Stimulated activated CD4-positive, alpha-beta T cell treated with anti-CD3 and anti-CD28 coated beads, Interleukin-1b, Interleukin-23, amount 100 ng/mL, for 4 hours (primary cell): Measurements from ENCODE around the gene UST.
"Not testable (repeated sequence)": the region's sequence is repeated elsewhere in the genome, so short reads cannot be mapped to it uniquely, and the experiment has no call there.

Experiments
- DNase-seq, 2 donors: peaks; one replicate each; pipeline ENCODE4 v3.0.0-alpha.2; 2020; ENCODE audit warnings: low read depth in 2 of 2

The UST gene

DNA sequence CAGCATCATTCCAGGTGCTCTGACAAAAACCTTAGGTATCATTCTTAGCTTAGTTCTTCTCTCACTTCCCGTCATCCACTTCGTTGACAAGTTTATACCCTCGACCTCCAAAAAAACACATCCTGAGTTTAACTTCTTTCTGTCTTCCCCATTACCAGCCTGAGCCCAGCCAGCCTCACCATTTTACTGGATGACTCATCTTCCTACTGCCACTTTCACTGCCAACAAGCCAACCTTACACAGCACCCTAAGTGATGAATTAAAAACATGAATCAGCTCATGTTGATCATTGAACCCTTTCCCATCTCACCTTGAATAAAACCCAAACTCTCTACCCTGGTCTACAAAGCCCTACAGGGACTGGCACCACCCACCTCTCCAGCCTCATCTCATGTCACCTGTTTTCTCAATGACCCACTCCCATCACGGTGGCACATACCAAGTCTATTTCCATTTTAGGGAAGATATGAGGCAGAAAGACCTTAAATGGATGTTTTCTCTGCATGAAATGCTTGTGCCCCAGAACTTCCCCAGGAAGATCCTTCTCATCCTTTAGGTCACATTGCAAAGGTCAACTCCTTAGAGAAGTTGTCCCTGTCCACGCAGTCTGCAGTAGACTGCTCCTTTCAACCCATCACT, 9.9 kb upstream of the UST start:
- DNase-seq: no peak

DNA sequence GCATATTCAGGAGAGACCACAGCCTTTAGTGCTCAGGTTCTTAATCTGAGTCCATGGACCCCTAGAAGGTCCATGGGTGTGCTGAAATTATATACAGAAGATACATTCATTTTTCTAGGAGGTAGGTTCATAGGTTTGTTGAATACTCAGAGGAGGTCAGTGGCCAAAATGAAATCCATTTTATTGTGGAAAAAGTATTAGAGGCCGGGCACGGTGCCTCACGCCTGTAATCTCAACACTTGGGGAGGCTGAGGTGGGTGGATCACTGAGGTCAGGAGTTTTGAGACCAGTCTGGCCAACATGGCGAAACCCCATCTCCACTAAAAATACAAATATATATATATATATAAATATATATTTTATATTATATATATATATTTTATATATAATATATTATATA, 9.0 kb upstream of the UST start:
- no peak for DNase-seq

DNA sequence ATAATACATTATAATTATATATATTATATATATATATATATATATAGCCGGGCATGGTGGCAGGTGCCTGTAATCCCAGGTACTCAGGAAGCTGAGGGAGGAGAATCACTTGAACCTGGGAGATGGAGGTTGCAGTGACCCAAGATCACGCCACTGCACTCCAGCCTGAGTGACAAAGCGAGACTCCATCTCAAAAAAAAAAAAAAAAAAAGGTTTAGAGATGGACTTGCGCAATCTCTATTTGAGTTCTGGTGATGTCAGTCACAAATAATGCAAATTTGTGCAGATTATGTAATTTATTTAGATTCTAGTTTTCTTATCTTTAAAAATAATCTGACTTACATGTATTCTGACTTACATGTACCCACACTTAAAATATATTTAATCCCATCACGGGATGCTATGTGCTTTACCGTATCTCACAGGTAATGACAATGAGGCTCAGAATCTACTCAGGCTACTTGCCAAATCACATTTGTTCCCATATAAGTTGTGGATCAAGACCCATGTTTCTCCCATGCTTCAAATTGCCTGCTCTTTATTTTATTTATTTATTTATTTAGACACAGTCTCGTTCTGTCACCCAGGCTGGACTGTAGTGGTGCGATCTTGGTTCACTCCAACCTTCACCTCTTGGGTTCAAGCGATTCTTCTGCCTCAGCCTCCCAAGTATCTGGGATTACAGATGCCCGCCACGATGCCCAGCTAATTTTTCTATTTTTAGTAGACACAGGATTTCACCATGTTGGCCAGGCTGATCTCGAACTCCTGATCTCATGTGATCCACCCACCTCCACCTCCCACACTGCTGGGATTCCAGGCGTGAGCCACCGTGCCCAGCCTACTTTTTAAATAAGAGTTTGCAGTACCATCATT, 7.6 kb upstream of the UST start:
- no peak for DNase-seq

DNA sequence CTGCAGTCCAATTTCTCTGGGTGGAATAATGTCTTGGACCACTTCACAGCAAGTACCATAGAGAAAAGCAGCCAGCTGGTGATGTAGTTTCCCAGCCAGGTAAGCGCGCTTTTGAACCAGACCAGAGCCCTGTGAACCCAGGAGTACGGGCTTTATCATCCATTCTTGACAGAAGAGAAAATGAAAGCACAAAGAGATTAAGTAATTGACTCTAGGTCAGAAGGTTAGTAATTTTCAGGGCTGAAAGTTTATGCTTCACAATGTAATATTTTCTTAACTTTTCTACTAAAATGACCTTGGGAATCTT, 7.1 kb upstream of the UST start:
- DNase-seq: no peak

DNA sequence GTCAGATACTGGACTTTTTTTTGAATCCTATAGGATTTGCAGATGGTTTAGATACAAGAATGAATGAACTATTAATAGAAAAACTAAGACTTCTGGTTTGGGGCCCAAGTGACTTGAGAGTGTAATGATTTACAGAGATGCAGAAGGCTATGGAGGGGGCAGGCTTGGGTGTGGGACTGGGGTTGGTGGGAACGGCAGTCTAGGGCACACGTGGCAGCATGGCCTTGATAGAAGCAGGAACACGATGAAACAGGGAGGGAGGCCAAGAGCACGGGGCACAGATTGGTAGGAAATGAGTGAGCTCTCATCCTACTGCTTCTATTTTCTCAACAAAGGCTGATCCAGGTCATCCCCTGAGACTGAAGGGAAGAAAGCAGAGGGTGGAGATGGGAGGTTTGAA, 3.4 kb upstream of the UST start:
- no peak for DNase-seq

DNA sequence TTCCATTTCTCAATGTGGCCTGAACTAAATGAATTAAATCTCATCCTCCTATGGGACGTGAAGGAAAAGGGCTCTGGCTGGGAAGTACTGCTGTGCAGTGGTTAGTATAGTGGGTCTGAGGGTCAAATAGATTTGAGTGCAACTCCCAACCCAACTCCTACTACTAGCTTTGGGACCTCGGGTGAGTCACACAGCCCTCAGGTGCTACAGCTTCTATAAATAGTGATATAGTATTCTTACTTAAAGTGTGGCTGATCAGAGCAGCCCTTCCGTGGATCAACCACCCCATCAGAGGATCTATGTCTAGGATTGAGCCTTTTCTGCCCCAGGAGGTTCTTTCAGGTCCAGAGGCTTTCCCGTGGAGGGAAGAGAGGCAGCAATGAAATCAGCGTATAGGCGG, 904 bp upstream of the UST start:
- no peak for DNase-seq

DNA sequence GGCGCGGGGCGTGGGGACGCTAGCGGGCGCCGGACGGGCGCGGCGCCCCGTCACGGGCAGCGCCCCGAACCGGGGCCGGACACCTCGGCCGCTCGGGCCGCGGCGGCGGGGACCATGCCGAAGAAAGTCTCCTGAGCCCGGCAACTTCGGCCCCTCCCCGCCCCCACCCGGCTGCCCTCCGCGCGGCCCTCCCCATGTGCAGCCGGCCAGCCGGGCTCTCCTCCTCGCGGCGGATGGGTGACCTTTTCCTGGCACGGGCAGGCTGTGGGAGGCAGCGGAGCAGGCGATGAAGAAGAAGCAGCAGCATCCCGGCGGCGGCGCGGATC, 278 bp downstream of the UST start:
- no peak for DNase-seq

DNA sequence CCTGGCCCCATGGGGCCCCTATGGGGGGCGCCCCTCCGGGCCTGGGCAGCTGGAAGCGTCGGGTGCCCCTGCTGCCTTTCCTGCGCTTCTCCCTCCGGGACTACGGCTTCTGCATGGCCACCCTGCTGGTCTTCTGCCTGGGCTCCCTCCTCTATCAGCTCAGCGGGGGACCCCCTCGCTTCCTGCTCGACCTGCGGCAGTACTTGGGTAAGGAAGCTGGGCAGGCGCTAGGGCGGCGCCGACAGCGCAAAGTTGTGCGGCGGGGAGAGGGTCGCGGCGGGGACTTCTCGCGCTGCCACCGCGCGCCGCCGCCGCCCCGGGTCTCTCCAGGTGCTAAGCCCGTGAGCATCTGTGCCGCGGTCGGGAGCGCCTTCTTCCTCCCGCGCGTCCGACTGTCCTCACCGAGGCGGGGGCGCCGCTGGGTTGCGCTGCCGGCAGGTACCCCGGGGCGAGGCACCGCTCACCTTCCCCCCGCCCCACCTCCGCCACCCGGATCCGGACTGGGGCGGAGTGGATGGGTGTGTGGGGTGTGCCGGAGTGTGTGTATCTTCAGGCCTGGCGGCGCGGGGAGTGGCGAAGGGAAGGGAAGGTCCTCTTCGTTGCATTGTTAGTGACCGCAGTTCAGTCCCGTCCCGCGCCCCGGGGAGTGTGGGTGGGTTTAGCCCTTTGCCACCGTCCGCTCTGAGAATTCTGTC, 788 bp downstream of the UST start:
- peak in 1 of 2 donors; percentile 34 for DNase-seq

DNA sequence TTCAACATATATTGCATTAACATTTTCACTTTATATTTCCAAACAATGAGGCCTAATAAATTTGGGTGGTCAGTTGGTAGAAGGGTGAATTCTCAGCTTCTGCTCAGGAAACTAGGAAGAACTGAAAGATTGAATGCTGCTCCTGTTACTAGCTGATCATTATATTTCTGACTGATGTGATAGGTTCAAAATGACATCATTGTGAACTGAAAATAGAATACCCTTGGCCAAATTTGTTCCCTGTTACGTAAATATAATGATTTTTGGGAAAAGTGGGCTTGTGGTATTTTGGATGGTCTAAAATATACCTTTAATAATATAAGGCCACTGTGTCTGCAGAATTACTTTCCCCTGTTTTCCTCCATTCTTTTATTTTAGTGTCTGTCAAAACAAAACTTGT, 2.8 kb downstream of the UST start:
- no peak for DNase-seq

DNA sequence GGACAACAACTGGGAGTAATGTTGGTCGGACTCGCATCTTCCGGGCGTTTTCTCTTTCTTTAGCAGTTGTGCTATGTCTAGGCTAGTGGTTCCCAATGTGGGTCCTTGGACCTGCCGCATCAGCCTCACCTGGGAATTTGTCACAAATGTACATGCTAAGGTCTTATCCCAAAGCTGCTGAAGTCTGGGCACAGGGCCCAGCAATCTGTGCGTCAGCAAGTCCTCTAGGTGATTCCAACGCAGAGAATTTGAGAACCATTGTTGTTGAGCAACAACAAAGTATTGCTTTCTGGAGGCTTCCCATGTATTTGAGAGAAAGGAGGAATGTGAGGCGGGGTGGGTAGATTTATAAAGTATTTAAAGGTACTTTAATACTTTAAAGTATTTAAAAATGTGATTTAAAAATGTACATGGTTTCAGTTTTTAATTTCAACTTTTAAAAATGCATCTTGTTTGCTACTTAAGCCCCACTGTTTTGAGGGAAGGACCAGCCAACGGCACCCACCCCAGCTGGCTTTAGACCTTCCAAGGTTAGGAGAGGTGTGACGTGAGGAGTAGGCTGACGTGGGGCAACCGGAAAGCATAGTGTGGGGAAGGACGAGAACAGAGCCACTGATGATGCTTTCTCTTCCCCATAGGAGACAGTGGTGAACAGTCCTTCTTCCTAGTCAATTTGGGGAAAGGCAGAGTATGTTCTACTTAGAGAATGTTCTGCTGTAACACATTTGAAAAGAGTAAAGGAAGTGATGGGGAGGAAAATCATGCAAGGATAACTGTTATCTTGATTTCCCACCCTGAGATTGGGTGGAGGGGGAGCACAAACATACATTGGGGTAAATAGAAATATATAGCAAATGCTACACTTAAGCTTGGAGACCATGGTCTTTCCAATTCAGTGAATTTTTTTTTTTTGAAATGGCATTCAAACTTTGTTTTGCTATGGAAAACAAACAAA, 4.3 kb downstream of the UST start:
- DNase-seq: no peak

DNA sequence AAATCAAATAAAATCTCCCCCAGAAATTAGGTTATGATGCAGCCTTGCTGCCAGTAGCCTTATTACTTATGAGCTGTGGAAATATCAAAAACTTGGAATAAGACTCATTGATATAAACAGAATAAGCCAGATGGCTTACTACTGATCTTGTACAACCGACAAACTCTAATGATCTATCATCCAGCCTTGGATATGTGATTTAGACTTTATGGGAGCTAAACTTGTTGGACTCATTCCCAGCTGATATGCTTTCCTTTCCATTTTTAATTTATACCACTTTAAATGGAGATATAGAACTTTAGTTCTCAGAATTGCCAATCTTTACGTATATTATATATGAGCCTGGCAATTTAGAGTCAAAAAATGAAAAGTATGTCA, 5.0 kb downstream of the UST start:
- no peak for DNase-seq

DNA sequence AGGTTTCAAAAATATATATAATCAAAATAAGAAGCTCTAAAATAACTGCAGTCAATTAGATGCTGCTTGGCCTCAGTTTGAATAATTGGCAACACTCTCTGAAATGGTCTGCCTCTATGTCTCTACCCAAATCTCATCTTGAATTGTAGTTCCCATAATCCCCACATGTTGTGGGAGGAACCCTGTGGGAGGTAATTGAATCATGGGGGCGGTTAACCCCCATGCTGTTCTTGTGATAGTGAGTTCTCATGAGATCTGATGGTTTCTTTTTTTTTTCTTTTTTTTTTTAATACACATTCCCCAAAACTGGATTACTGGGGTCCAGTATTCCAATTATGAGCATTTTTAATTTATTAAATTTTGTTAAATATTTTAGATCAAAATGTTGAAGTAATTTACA, 8.5 kb downstream of the UST start:
- not testable (repeated sequence) for DNase-seq

DNA sequence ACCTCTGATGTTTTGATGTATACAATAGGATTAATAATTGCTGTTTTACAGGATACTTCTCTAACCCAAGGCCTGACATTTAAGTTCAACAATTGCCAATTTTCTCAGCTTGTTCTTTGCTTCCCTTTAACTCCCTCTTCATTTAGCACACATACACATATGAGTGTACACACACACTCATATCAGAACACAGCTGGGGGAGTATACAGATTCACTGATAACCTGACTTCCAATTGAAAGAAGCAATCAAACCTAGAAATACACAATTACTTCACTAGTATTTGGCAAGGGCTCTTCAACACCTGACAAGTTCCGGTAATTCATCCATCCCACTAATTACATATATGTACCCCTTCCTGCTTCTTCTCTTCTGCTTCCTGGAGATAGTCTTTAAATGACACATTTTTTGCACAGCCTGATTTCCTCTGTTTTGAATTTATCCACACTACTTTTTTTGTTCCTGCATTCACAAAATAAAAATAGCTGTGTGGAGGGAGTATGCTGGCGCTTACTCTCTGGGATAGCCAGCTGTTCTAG, 11.2 kb downstream of the UST start:
- no peak for DNase-seq

DNA sequence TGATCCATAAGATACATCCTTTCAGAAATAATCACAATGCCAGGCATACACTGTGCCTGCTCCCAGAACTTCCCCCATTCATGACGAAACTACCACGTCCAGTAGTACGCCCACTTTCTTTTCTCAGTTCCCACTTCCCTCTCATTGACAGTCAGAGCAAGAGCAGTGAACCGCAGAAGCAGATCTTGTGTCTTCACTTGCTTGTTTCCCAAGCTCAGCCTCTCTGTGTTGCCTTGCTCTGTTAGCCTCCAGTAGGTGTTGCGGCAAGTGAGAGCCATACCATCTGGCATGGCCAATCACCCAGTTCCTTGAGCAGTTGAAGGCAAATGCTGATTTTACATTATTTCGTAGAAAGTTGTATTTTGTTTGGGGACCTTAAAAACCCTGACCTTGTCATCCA, 11.7 kb downstream of the UST start:
- no peak for DNase-seq

DNA sequence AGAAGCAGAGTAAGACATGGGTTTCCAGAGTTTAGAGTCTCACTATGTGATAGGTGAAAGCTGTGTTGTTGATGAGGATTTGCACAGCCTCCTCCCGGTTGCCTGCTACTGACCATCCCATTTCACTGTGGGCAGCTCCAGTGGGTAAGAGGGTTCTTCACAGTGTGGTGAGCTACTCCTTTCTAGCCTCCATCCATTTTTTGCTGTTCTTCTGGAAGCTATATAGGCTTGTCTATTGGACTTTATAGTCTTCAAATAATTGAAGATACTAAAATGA, 13.4 kb downstream of the UST start:
- DNase-seq: no peak

DNA sequence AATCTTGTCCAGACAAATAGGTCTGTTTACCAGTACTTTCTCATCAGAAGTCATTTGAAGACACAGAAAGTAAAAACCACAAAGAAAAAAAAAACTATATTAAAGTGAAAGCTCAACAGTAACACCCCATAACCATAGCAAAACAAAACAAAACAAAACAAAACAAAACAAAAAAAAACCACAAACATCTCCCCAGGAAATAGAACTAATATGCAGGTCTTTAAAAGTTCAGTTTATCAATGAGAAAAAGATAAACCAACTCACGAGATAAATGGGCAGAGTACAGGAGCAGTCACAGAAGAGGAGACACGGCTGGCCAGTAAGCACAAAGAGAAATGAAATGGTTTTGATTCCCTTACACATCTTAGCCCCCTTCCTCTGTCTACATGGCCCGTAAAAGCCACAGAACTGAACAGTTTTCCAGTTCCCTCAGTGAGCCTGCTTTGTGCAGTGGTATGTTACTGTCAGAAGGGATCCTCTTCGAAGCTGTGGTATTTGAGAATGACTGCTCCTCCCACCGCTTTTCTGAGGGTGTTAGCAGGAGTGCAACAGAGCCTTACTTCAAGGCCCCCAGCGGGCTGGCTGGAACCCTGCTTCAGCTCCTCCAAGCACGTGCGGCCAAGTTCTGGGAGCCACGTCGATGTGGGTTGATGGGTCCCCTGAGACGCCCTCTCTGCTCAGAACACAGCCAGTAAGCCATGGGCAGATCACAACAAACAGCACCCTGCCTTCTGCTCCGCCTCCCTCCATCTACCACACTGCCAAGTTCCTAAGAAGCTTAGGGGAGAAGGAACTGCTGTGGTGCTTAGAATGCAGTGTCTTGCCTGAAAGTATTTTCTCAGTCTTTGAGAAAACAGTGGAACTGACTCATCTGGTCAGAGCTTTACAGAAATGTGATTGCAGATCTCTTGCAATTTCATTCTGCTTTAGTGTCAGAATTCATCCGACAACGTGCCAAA, 14.0 kb downstream of the UST start:
- no peak for DNase-seq

DNA sequence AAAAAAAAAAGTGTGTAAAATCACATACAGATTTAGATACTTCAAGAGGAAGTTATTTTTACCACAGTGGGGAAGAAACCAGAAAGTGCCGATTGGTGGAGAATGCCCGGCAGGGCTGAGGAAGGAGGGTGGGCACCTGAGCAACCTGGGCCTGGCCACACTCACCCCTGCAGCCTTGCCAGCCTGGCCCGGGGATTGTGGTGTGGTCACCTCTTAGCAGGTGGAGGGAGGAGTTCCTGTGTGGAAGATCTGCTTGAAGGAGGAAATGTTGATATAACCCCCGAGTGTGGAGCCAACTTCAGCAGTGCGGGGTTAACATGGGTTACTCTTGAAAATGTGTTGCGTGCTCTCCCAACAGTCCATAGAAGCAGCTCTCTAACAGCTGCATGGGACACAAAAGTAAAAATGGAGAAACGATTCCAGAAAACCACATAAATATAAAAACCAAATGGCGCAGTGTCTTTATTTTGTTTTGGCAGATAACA, 14.7 kb downstream of the UST start:
- DNase-seq: no peak

DNA sequence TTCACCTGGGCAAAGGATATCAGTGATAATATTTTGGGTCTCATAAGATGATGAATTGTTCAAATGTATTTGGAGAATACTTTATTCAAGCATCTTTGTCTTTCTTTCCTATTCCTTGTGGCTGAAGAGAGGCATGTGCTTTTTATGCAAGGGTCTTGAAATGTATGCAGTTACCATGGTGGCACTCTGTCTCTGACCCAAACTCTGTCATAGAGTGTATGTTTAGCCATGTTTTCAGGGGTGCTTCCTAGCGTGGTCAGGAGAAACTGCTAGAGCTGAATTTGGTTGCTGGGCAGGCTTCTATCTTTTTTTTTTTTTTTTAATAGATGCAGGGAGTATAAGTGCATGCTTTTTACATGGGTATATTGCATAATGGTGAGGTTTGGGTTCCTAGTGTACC, 15.4 kb downstream of the UST start:
- no peak for DNase-seq

DNA sequence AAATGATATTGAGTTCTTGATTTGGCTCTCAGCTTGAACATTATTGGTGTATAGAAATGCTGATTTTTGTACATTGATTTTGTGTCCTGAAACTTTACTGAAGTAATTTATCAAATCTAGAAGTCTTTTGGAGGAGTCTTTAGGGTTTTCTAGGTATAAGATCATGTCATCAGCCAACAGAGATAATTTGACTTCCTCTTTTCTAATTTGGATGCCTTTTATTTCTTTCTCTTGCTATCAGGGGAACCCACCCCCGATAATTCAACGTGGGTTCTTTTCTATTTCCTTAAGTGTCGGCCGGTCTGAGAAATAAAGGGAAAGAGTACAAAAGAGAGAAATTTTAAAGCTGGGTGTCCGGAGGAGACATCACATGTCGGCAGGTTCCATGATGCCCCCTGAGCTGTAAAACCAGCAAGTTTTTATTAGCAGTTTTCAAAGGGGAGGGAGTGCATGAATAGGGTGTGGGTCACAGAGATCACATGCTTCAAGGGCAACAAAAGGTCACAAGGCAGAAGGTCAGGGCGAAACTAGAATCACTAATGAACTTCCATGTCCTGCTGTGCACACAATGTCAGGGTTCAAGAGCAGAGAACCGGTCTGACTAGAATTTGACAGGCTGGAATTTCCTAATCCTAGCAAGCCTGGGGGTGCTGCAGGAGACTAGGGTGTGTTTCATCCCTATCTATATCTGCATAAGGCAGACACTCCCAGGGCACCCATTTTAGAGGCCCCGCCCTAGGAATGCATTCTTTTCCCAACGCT, 17.6 kb downstream of the UST start:
- not testable (repeated sequence) for DNase-seq
